GM19240 (cell line): ENCODE data around the gene SBF1.

Source experiments
- DNase-seq: peaks from one replicate; pipeline ENCODE4 v3.0.0; 2011; ENCODE audit warnings: low spot score; ENCODE audit not compliant: insufficient read length

The SBF1 gene

DNA sequence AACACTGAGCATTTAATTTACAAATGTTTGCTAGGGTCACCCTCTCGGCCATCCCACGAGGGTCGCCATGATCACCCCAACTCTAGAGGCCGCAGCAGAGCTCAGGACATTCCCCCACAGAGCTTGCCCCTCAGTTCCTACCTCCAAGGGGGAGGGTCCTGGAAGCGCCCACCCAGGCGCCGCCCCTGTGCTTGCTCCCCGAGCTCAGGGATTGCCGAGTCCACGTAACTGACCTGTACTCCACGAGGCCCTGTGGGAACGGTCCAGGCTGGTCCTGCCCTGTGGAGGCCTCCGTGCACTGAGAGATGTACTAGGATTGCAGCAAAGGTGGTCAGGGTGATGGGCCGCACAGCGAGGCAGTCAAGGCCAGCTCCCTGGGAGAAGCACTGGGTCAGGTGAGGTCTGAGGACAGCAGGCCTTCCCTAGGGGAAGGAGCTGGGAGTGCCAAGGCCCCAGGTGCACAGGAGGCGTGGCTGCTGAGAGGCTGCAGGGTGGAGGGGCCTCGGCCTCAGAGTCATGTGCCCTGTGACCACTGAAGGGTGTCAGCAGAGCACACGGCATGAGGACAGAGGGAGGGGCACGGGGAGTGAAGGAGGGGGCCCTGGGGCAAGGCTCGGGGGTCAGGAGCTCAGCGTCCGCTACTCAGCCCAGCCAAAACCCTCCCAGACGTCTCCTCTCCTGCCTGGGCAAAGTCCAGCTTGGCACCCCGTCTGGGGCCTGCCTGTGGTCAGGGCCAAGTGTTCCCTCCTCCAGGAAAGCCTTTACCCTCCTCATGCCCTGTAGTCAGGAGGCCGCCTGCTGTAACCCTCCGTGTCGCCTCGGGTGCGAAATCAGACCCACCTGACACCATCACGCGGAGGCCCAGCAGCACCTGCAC lies 9.4 kb upstream of the SBF1 start:
- DNase-seq, result no peak

DNA sequence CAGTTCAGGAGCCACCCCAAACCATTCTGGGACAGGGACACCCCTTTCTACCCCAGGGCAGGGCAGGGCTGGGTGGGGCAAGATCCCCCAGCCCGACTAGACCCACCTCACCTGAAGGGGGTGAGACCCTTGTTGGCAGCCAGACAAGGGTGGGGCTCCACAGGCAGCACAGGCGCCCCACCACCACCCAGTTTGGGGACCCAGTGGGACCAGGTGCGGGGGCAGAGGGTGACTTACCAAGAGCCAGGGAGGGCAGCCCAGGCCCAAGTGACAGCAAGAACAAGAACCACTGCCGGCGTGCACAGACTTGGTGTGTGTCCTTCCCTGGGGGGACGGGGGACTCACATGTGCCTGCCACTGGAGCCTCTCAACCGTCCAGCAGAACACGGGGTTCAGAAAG lies 8.7 kb upstream of the SBF1 start:
- no peak for DNase-seq

DNA sequence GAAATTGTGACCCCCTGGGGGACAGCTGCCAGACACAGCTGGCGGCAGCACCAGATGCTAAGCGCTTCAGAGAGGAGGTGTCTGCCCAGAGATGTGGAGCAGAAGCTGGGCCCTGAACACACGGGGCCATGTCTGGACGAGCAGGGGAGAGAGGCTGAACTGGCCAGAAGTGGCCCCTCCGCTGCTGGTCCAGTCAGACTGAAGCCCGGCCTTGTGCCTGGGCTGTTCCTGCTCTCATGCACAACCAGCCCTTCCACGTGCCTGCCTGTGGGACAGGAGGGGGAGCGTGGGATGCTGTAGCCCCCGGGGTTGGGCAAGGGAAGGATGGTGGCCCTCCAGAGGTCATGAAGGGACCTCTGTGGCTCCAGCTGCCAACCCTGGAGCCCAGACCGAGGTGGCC lies 8.3 kb upstream of the SBF1 start:
- DNase-seq, result no peak

DNA sequence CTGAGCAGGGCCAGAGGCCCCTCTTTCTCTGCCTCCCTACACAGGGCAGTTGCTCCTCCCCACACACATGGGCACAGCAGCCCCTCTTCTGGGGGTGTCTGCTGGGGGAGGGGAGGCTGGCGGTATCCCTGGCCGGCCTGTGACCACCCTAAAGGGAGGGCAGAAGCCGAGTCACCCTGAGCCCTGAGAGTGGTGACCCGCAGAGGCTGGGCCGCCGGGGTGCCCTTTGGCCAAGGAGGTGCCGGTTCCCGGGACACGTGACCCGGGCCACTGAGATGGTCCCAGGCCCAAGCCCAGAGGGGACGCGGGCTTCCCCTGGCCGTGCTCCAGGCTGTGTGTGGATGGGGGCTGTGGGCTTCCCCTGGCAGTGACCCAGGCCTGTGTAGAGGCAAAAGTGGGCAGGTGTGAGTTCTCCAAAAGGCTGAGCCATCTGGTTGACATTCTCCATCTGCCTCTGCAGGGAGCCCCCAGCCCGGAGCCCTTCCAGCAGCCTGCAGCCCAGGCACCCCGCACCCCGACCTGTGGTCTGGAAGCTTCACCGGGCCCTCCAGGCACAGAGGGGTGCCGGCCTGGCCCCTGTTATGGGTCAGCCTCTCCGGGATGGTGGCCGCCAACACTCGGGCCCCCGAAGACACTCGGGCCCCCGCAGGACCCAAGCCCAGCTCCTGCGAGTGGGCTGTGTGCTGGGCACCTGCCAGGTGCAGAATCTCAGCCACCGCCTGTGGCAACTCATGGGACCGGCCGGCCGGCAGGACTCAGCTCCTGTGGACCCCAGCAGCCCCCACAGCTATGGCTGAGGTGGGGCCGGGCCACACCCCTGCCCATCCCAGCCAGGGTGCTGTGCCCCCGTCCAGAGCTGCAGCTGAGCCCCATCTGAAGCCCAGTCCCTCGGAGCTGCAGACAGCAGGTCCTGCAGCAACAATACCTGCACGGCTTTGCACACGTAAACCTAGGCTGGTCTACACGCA lies 7.6 kb upstream of the SBF1 start:
- DNase-seq, result no peak

DNA sequence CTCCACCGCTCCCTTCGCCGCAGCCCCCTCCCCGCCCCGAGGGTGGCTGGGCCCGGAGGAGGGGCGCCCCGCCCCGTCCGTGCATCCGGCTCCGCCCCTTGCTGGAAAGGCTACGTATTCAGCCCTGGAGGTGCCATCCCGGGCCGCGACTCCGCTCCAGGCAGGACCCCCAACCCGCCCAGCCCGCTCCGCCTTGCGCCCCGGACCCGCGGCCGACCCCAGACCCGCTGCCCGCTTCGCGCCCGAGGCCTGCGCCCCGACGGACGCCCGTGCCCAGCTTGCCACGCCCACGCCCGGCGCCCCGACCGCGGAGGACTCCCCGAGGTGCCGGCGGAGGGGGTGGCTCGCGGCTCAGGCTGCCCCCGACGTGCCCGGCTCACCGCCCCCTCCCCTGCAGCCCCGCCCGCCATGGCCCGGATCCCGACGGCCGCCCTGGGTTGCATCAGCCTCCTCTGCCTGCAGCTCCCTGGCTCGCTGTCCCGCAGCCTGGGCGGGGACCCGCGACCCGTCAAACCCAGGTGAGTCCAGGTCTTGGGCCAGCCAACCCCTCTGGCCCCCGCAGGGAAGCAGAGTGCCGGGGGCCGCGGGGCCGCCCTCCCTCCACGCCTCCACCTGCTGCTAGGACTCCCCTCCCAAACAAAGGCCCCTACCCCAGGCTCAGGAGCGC lies 6.7 kb upstream of the SBF1 start, which contains the start of gene ADM2:
Gene ADM2 (plus strand): TSS at position 104 of the 667 bp plus-strand sequence. CDS start 305 bp downstream, at position 409.
- DNase-seq, result no peak

DNA sequence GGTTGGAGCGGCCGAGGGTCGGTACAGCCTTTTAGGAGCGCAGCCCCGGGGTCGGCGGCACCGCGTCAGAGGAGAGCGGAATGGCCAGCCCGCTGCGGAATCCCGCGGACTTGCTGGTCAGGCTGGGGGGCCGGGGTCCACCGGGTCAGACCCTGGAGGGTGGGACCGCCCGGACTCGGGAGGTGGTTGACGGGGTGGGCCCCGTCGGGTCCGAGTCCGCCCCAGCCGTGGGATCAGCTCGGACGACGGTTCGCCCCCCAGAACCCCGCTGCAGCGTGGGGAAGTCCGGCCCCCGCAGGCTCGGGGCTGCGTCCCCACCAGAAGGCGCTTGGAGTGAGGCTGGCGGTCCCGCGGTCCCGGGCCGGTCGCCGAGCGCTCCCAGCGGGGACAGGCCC lies 6.2 kb upstream of the SBF1 start:
- no peak for DNase-seq

DNA sequence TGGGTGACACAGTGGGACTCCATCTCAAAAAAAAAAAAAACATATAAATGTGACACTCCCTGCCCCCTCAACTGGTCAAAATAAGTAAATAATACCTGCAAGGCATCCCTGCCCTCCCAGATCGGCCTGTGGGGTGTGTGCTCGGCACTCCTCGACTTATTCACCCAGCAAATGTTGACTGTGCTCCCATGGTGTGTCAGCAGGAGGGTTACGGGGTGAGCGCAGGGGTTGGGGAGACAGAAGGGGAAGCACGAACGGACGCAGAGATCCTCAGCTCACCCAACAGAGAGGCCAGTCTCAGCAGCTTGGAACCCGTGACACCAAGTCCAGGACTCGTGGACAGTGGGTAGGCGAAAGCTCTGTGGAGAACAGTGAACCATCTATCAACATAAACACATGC lies 4.9 kb upstream of the SBF1 start:
- DNase-seq, result no peak

DNA sequence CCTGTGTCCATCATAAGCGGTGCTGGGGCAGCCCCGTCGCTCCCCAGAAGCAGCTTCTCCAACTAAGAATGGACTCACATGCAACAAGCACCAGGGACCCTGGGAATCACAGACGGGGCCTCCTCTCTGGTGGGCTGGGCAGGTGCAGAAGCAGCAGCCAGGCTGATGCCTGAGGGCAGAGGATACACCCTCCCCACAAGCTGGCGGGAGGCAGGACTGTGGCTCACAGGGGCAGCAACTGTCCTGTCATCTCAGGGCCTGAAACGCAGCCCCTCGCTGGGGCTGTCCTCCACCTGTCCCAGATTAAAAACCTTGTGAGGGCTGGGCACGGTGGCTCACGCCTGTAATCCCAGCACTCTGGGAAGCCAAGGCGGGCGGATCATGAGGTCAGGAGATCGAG lies 3.1 kb upstream of the SBF1 start:
- DNase-seq, result no peak

DNA sequence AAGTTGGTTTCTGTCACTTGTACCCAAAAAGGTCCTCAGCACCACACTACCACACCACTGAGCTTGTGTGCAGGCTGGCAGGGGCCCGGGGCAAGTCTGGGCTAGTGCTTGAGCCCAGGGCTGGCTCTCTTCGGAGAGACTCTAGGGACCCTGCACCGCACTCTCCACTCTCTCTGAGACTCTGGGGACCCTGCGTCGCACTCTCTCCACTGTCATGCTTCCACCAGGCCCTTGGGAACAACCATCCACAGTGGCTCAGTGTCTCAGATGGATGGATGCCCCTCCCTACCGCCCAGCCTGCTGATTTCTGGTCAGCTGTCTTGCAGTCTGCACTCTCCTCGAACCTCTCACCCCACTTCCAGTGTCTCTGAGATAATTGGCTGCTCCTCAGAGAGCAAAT lies 2.0 kb upstream of the SBF1 start:
- DNase-seq, result no peak

DNA sequence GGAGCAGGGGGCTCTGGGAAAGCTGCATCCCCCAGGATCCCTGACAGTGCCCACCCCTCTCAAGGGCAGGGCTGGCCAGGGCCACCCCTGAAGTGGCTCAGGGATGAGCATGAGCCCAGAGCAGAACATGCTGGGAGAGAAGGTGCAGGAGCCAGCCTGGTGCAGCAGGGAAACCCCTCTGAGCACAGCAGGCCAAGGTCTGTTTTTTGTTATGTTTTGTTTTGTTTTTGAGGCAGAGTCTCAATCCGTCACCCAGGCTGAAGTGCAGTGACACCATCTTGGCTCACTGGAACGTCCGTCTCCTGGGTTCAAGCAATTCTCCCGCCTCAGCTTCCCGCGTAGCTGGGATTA lies 792 bp upstream of the SBF1 start:
- DNase-seq, result no peak

DNA sequence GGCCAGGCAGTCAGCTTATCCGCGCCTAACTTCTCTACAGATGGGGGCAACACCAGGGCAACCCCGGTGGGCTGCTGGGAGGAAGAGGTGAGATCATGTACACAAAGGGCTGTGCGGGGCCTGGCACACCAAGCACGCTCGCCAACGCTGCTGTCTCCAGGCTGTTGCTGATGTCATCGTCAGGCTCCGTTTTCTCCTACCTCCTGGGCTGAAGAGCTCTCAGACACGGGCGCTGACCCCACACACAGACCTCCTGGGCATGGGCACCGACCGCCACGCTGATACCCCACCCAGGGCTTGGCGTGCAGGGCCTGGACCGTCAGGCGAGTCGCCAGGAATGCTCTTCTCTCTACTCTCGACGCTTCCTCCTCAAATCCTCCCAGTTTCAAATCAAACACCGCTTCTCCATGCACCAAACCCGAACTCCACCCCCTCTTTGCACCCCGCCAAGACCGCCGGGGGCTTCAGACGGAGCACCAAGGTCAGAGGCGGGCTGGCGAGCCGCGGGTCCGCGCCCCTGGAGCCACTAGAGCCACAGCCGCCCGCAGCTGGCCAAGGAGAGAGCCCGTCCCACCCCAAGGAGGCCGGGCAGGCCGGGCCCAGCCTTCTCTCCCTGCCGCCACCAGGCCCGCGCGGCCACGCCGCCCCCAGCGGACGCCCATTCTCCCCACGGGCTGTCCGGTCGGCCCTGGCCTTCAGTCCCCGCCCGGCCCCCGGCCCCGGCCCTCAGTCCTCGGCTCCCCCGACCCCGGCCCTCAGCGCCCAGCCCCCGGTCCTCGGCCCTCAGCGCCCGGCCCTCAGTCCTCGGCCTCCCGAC lies 772 bp downstream of the SBF1 start:
- no peak for DNase-seq

DNA sequence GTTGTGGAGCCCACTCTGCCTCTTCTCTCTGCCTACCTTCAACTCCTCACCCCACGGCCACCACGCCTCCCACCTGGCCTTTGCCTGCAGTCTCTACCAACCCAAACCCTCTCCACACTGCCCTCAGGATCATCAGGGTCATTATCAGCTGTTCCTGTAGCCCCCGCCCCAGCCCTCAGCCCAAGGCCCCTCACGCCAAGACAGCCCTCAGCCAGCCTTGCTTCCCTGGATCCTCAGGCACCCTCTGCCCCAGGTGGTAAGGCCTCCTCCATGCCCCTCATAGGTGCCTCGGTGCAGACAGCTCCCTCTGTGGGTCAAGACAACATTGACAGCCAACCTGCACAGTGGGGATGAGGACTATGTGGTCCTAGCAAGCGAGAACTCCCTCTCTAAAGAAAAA lies 1.7 kb downstream of the SBF1 start:
- DNase-seq, result no peak

DNA sequence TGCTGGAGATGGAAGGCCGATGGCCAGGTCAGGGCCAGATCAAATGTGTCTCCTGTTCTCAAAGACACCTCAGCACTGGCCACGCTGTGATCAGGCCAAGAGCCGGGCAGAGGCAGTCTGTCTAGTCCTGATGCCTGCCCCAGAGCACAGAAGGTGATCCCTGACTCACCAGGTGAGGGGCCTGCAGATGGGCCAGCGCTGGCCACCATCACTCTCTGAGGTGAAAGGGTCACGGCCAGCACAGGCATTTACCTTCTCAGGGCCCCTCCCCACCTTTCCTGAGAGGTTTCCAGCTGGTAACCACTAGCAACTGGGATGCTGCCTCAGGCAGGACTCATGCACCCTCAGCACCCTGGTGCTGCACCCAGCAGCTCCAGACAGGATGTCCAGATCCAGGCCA lies 2.9 kb downstream of the SBF1 start:
- DNase-seq, result no peak

DNA sequence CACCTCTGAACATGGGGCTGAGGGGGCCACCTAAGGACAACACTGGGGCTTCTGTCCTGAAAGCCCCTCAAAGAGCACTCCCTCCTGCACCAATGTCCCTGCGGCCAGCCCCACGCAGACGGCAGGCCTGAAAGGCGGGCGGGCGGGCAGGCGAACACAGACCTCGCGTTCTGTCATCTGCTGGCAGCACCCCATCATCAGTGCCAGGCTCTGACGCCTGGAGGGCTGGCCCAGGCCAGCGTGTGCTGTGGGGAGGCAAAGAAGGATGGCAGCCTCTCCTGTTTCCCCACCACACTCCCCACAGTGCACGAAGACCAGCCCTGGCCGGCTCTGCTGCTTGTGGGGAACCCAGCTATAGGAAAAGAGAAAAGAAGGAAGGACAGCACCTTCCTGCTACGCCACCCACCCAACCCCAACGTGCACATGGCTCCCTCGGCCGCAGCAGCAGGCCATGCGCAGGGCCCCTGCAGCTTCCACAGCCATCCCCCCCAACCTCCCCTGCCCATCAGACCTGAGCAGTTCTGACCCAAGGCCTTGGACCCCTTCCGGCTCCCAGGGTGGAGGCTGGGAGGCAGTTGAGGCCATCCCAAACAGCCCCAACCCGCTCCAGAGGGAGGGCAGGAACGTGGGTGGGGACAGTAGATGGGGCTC lies 3.5 kb downstream of the SBF1 start:
- DNase-seq, result no peak

DNA sequence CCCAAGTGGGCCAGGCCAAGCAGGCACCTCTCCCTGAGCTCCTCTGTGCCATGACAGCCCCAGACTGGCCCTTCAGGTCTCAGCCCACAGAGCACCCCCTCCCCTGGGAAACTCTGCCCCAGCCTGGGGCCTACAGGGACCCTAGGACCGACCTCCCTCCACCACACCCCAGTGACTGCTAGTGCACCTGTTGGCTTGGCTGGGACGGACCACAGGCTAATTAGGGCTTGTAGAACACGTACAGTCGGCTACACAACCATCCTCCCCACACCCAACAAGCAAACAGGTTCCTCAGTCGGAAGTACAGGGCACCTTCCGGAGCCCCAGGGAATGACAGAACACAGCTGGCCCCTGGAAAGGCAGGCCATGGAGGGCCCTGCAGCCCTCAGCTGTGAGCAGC lies 4.3 kb downstream of the SBF1 start:
- DNase-seq, result no peak

DNA sequence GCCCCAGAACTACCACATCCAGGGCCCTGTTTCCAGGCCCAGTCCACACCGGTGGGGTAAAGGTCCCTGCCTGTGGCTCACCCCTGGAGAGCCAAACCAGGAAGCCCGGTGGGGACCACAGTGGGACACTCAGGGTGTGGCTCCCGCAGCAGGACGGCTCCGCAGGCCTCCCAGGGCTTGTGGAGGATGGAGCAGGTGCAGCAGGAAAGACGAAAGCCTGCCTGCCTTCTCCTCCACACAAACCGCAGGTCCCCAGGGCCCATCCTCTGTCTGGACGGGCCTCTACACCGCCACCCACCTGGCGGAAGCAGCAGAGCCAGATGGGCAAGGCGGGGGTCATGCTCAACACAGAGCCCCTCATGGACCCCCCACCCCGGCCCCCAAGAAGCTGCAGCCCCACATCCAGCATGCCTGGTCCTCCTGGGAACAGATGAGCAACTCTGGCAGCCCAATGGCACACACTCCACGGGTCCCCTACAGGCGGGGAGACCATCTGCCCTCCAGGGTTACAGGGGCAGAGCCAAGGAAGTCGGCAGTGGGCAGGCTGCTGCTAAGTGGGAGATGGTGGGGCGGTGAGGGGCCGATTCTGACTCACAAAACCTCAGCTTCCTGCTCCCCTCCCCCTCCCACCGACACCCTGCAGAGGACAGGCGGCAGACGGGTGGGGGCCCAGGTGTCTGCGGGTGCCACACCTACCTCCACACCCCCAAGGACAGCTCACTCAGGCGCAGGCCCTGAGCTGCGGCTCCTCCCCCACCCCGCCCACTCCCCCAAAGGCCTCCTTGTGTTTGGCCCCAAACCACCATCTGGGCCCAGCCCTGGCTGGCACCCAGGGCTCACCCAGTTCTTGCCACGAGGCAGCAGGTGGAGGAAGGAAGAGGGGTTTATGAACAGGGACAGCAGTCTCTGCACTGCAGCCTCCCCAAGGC lies 5.2 kb downstream of the SBF1 start:
- DNase-seq, result peak; percentile 95

DNA sequence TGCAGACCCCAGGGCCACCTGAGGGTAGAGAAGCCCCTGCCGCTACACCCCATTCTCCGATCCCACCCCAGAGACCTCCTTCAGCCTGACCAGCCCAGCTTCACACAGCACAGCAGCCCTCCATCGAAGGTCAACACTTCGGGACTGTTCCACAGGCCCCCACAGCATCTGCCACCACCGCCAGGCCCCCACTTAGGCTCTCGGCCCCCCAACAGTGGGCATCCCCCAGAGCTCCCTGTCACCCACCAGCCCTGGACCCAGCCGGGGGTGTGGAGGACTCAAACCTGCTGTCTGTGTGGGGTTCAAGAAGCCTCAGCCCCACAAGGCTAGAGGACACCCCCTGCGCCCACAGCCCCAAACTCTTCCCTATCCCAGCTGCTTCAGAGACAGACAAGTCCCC lies 6.2 kb downstream of the SBF1 start:
- no peak for DNase-seq

DNA sequence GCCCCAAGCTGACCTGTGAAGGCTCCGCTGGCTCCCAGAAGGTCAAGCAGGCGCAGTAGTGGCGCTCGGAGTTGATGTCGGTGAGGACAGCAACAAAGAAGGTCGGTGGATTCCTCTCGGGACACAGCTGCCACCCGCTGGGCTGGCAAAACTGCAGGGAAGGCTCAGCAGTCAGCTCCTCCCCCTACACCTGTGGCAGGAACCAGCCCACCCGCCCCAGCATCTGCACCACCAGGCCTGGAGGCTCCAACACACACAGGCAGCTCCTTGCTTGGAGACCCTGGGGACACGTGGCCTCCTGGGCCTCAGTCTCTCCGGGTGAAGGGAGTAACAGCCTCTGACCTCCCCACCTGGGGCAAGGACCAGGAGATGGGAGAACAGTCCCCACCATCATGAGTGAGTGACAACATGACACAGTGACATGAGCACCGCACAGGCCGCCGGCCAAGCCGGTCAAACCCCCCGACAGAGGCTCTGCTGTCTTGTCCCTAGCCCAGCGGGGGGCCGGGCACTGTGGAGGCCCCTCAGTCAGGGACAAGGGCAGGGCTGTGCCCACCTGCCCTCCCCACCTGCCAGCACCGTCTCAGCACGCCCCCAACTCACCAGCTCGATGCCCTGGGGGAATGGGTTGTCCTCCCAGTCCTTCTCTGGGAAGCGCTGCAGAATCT lies 6.9 kb downstream of the SBF1 start:
- no peak for DNase-seq

DNA sequence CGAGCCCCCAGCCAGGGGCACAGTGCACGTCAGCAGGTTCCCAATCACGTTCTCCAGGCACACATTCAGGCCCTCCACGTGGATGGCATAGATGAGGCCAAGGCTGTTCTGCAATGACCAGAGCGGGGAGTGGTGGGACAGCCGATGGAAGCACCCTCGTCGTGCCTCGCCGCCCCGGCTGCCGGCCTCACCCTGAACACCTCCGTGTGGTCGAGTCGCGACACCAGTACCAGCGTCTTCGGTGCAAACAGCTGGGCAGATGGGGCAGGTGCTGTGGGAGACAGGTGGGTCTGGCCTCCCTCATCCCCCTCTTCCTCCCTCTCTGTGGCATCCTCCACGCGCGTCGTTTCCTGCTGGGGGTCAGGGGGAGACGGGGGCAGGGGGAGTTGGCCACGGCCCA lies 7.5 kb downstream of the SBF1 start:
- no peak for DNase-seq
